Fibroblast of lung (primary cell): Measurements from ENCODE around the gene GOT2. TPM values are rescaled to one million over a fixed set of nuclear protein-coding genes. Genes with fewer than 3 reads are reported as not detected.
"Not testable (repeated sequence)": the region's sequence is repeated elsewhere in the genome, so short reads cannot be mapped to it uniquely, and the experiment has no call there.

Experiments used
- DNase-seq, 2 donors: peaks; one replicate each; pipeline versions ENCODE4 v3.0.0 to v3.0.0-alpha.2; 2010; ENCODE audit warnings: low read depth in 2 of 2
- H2AFZ ChIP-seq: 2 replicates; pipeline ENCODE4 v1.5.1; 2012; ENCODE audit warnings: low read length, control low read depth, inconsistent platforms
- H3K27ac ChIP-seq: 2 replicates; pipeline ENCODE4 v1.5.1; 2011; ENCODE audit warnings: low read length, control low read depth; ENCODE audit not compliant: insufficient read depth
- H3K27me3 ChIP-seq: 2 replicates; pipeline ENCODE4 v1.5.1; 2011; ENCODE audit warnings: mild to moderate bottlenecking, low read length; ENCODE audit not compliant: control insufficient read depth, insufficient read depth
- H3K36me3 ChIP-seq: 2 replicates; pipeline ENCODE4 v1.5.1; 2011; ENCODE audit warnings: low read length; ENCODE audit not compliant: control insufficient read depth, insufficient read depth
- H3K4me1 ChIP-seq: 2 replicates; pipeline ENCODE4 v1.5.1; 2011; ENCODE audit warnings: low read length; ENCODE audit not compliant: control insufficient read depth, insufficient read depth; ENCODE audit errors: extremely low read depth
- H3K4me2 ChIP-seq: 2 replicates; pipeline ENCODE4 v1.5.1; 2011; ENCODE audit warnings: low read length, control low read depth; ENCODE audit not compliant: insufficient read depth; ENCODE audit errors: extremely low read depth
- H3K4me3 ChIP-seq, 4 experiments: fragments of 200-600 bp in 1 of 4; sonication (generic) in 1 of 4; replicated peaks in 1 of 4; 2 replicates each; pipeline ENCODE4 v1.5.1; 2011 to 2016; ENCODE audit warnings: low read length in 4 of 4, low read depth in 3 of 4, mild to moderate bottlenecking in 3 of 4, control low read depth in 2 of 4, inconsistent platforms in 1 of 4, mixed read lengths in 1 of 4; ENCODE audit not compliant: insufficient read depth in 1 of 4; ENCODE audit errors: control extremely low read depth in 1 of 4
- H3K79me2 ChIP-seq: 2 replicates; pipeline ENCODE4 v1.5.1; 2012; ENCODE audit warnings: mild to moderate bottlenecking, low read length, inconsistent platforms; ENCODE audit not compliant: control insufficient read depth, insufficient read depth
- H3K9ac ChIP-seq: 2 replicates; pipeline ENCODE4 v1.5.1; 2011; ENCODE audit warnings: mild to moderate bottlenecking, low read length, control low read depth; ENCODE audit not compliant: insufficient read depth
- H3K9me3 ChIP-seq: 2 replicates; pipeline ENCODE4 v1.5.1; 2012; ENCODE audit warnings: low read depth, low read length; ENCODE audit not compliant: control insufficient read depth, insufficient read depth
- H4K20me1 ChIP-seq: 2 replicates; pipeline ENCODE4 v1.5.1; 2011; ENCODE audit warnings: low read length; ENCODE audit not compliant: control insufficient read depth, insufficient read depth; ENCODE audit errors: extremely low read depth
- EZH2 ChIP-seq: IDR thresholded peaks from 2 replicates; pipeline ENCODE4 v1.5.1; 2012; ENCODE audit warnings: low read length, control low read depth, mild to moderate bottlenecking; ENCODE audit errors: missing control alignments
- polyA plus RNA-seq, 2 donors: library from polyadenylated mRNA; depleted of rRNA in 1 of 2; stranded (reverse) in 1 of 2; unstranded in 1 of 2; fragments of >200 nt; gene quantifications; 2 replicates each; pipeline ENCODE4 v1.2.1, GENCODE V29; 2011 to 2012; ENCODE audit warnings: missing spikeins in 1 of 2
- total RNA-seq: library from RNA; depleted of rRNA; stranded (reverse); fragments of >200 nt; gene quantifications from 2 replicates; pipeline ENCODE4 v1.2.1, GENCODE V29; 2014
- TF ChIP-seq, protein P1 (sequence below), 2 donors: IDR thresholded peaks in 1 of 2; conservative IDR thresholded peaks in 1 of 2; 1 replicate in 1 of 2; 2 replicates in 1 of 2; pipeline ENCODE4 v1.5.1; 2011 to 2012; ENCODE audit warnings: low read length in 2 of 2, control low read depth in 1 of 2, inconsistent platforms in 1 of 2, low read depth in 1 of 2, mild to moderate bottlenecking in 1 of 2

GOT2 gene
- total and polyA plus RNA-seq, 2 donors (not counting 1 experiment from before 2014, with no cell fraction given), result 39.3 to 53.9 TPM

DNA sequence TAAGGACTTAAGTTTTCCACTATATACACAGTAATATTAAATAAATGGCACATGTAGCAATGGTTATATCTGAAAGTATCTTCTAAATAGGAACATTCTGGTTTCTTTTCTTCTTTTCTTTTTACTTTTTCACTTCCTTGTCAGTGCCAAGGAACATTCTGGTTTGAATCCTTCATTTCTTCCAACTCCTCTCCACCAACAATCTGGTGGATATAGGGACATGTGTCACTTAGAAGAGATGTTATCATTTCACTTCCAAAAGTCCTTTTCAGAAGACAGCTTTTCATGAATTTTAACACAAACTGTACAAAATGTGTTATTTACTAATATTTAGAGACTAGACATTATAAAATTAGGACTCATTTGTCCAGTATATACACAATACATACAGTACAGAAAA is 7.9 kb upstream of the GOT2 start:
- H3K36me3 ChIP-seq, result no peaks in the 10 kb centered on the region
- no peaks in the 10 kb centered on the region for H3K79me2 ChIP-seq
- H3K27me3 ChIP-seq, result no peaks in the 10 kb centered on the region
- H3K27ac ChIP-seq, result no peak overlapping the region
- DNase-seq, result no peak
- H3K4me1 ChIP-seq, result no peaks in the 10 kb centered on the region
- no peaks in the 10 kb centered on the region for H3K9me3 ChIP-seq
- H3K4me2 ChIP-seq, result no peak overlapping the region
- H4K20me1 ChIP-seq, result no peaks in the 10 kb centered on the region
- no peak overlapping the region for H2AFZ ChIP-seq
- H3K4me3 ChIP-seq, result no peak overlapping the region
- TF ChIP-seq, protein P1, sequence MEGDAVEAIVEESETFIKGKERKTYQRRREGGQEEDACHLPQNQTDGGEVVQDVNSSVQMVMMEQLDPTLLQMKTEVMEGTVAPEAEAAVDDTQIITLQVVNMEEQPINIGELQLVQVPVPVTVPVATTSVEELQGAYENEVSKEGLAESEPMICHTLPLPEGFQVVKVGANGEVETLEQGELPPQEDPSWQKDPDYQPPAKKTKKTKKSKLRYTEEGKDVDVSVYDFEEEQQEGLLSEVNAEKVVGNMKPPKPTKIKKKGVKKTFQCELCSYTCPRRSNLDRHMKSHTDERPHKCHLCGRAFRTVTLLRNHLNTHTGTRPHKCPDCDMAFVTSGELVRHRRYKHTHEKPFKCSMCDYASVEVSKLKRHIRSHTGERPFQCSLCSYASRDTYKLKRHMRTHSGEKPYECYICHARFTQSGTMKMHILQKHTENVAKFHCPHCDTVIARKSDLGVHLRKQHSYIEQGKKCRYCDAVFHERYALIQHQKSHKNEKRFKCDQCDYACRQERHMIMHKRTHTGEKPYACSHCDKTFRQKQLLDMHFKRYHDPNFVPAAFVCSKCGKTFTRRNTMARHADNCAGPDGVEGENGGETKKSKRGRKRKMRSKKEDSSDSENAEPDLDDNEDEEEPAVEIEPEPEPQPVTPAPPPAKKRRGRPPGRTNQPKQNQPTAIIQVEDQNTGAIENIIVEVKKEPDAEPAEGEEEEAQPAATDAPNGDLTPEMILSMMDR (conservative IDR thresholded peaks at IDR 0.05 in 1 of 2, IDR thresholded peaks at IDR 0.05 in 1 of 2; ENCODE audit: low read depth in 1 of 2, low read length in 2 of 2), result no peak
- TF ChIP-seq EZH2, result no peak
- no peak overlapping the region for H3K9ac ChIP-seq

DNA sequence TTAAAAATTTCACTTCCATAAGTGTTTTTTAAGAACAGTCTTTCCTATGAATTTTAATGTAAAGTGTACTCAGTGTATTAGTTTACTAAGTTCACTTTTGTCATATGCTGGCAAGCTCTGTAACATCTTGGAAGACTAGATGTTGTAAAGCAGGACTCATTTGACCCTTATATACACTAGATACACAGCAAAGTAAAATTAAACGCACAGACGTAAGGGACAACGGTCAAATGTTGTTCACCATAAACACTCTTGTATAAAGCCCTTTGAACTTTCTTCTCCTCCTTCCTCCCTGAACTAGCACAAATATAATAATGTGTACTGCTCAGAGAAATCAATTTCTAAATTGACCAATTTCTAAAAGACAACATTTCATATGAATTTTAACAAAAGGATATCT is 7.0 kb upstream of the GOT2 start:
- Histone ChIP-seq H4K20me1 (no peaks in the 10 kb centered on the region), H3K4me3 (no peak overlapping the region), H3K27me3 (no peaks in the 10 kb centered on the region), H3K36me3 (no peaks in the 10 kb centered on the region), H3K9me3 (no peaks in the 10 kb centered on the region), H3K9ac (no peak overlapping the region), H3K79me2 (no peaks in the 10 kb centered on the region), H3K4me2 (no peak overlapping the region), H2AFZ (no peak overlapping the region), H3K27ac (no peak overlapping the region), H3K4me1 (no peaks in the 10 kb centered on the region)
- TF ChIP-seq EZH2, result no peak
- TF ChIP-seq, protein P1 (conservative IDR thresholded peaks at IDR 0.05 in 1 of 2, IDR thresholded peaks at IDR 0.05 in 1 of 2; ENCODE audit: low read depth in 1 of 2, low read length in 2 of 2), result no peak
- no peak for DNase-seq

DNA sequence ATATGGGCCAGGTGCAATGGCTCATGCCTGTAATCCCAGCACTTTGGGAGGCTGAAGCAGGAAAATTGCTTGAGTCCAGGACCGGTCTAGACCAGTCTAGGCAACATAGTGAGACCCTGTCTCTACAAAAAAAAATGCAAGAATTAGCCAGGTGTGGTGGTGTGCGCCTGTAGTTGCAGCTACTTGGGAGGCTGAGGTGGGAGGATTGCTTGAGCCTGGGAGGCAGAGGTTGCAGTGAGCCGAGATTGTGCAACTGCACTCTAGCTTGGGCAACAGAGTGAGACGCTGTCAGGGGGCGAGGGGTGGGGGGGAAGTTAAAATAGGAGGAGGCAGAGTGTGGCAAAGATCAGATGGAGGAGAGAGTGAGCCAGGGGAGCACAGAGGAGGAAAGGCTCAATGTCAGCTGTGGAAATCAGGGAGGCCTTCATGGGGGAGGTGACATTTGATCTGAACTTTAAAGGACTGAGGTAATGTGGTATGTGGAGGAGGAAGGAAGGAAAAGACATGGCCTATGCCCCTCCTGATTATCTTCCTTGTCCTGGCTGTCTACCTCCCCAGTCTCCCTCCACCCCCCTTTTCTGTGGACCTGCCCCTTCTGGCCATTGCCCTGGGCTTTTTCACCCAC is 4.7 kb upstream of the GOT2 start:
- Histone ChIP-seq H2AFZ (no peak overlapping the region), H3K27me3 (no peaks in the 10 kb centered on the region), H3K9me3 (no peaks in the 10 kb centered on the region), H3K79me2 (no peaks in the 10 kb centered on the region), H3K4me3 (no peak overlapping the region), H3K4me2 (no peak overlapping the region), H3K27ac (no peak overlapping the region), H4K20me1 (no peaks in the 10 kb centered on the region), H3K36me3 (no peaks in the 10 kb centered on the region), H3K9ac (no peak overlapping the region), H3K4me1 (no peaks in the 10 kb centered on the region)
- no peak for DNase-seq
- TF ChIP-seq EZH2, result no peak
- TF ChIP-seq, protein P1 (conservative IDR thresholded peaks at IDR 0.05 in 1 of 2, IDR thresholded peaks at IDR 0.05 in 1 of 2; ENCODE audit: low read depth in 1 of 2, low read length in 2 of 2), result no peak

DNA sequence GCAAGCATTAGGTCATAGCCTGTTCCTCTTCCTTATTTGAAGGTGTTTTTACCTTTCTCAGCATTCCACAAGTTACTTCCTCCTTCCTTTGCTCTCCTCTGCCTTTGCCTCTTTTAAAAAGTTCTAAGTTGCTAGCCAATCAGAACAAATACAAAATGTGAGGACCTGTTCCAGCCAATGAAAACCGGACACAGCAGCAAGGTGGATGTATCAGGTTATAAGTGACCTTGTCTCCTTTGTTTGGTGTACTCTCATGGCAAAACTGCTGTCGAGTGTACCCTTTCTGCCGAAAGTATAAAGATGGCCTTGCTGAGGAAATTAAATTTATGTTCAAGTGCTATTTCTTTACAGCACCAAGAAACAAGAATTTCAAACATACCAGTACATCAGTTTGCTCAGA is 2.2 kb upstream of the GOT2 start:
- not testable (repeated sequence) for H2AFZ ChIP-seq, H4K20me1 ChIP-seq, DNase-seq, H3K36me3 ChIP-seq, H3K27ac ChIP-seq, H3K4me1 ChIP-seq, H3K9me3 ChIP-seq, H3K9ac ChIP-seq, H3K27me3 ChIP-seq, H3K4me2 ChIP-seq, H3K4me3 ChIP-seq
- H3K79me2 ChIP-seq, result peaks cover 19% of the 10 kb centered on the region
